ENCODE results near the gene CARD14.

CARD14 gene

DNA sequence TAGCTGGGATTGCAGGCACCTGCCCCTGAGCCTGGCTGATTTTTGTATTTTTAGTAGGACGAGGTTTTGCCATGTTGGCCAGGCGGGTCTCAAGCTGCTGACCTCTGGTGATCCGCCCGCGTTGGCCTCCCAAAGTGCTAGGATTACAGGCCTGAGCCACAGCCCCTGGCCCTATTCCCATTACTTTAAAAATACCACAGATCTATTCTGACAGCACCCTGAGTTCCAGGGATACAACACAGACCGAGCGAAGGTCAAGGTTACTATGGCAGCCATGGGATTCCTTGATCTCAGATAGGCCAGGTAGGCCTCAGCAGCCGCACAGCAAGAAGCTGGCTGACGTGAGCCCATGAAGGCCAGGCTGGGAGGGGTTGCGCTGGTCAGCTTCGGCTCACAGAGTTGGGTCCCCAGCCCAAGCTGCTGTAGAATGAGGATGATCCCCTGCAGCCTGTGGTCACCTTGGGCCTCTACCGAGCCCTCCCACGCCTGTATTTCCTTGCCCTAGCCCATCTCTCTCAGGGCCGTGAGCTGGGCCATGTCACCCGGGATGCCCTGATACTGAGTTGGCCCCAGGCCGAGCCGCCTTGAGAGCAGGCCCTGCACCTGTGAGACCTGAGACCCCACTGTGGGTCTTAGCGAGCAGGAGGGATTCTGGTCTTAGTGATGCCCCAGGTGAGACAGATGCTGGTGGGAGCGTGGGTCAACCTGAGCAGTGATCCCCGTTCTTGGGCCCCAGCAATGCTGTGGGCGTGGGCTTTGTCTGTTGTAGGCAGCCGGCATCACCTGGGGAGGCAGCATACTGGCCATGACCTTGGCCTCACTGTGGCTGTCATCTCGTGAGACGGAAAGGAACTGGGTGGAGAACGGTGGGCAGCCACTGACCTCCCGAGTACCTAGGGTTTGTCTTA, 74.0 kb downstream of the CARD14 start:
- TF ChIP-seq REST (IDR thresholded peaks at IDR 0.05; ENCODE audit: insufficient read depth in 1 of 2, low read depth in 2 of 2, low read length in 2 of 2) (no peak), TAF1 (IDR thresholded peaks at IDR 0.05; ENCODE audit: borderline replicate concordance, insufficient read depth, low read length) (no peak), POLR2AphosphoS5 (IDR thresholded peaks at IDR 0.05; ENCODE audit: low read depth, low read length) (no peak), FOXP2 (optimal IDR thresholded peaks at IDR 0.05; ENCODE audit: borderline replicate concordance, extremely low read depth, extremely low read length, insufficient read depth) (no peak), SIN3A (IDR thresholded peaks at IDR 0.05; ENCODE audit: borderline replicate concordance, insufficient read depth, low read length) (no peak)

GRCh38 chr17:80244871-80245509, 75.2 kb downstream of the CARD14 start:
- TF ChIP-seq POLR2AphosphoS5 (IDR thresholded peaks at IDR 0.05; ENCODE audit: low read depth, low read length) (no peak), FOXP2 (optimal IDR thresholded peaks at IDR 0.05; ENCODE audit: borderline replicate concordance, extremely low read depth, extremely low read length, insufficient read depth) (no peak), SIN3A (IDR thresholded peaks at IDR 0.05; ENCODE audit: borderline replicate concordance, insufficient read depth, low read length) (no peak)

DNA sequence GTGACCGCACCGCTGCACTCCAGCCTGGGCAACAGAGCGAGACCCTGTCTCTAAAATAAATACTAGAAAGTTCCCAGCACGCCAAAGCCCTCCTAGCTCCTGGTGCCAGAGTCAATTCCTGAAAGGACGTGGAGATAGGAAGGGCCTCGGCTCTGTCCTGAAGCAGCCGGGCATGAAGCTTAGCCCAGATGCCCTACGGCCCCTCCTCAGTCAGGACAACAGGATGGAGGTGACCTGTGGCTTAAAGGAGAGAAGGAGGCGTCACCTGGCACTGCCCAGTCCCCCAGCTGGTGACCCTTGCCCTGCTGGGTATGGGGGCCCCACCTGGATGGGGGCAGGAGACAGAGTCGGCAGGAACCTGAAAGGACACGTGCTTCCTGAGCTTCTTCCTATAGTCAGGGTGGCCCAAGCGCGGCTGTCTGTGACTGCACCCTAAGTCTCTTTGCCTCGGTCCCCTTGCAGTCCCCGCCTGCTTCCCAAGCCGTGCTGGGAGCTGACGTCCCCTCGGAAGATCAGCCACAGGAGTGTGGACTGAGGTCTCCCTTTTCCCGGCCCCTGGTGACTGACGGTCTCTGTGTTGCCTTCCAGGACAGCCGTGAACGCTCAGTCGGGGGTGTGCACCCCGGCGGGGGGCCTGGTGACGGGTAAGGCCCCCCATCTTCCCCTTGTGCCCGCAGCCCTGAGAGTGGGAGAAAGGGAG, 75.9 kb downstream of the CARD14 start:
- TF ChIP-seq TAF1 (IDR thresholded peaks at IDR 0.05; ENCODE audit: borderline replicate concordance, insufficient read depth, low read length) (no peak), SIN3A (IDR thresholded peaks at IDR 0.05; ENCODE audit: borderline replicate concordance, insufficient read depth, low read length) (no peak), POLR2AphosphoS5 (IDR thresholded peaks at IDR 0.05; ENCODE audit: low read depth, low read length) (no peak), REST (IDR thresholded peaks at IDR 0.05; ENCODE audit: insufficient read depth in 1 of 2, low read depth in 2 of 2, low read length in 2 of 2) (no peak), FOXP2 (optimal IDR thresholded peaks at IDR 0.05; ENCODE audit: borderline replicate concordance, extremely low read depth, extremely low read length, insufficient read depth) (no peak)

GRCh38 chr17:80246266-80246681, 76.4 kb downstream of the CARD14 start:
- no peak for TF ChIP-seq REST (IDR thresholded peaks at IDR 0.05; ENCODE audit: insufficient read depth in 1 of 2, low read depth in 2 of 2, low read length in 2 of 2)
- TF ChIP-seq TAF1 (IDR thresholded peaks at IDR 0.05; ENCODE audit: borderline replicate concordance, insufficient read depth, low read length) = no peak
- no peak for TF ChIP-seq SIN3A (IDR thresholded peaks at IDR 0.05; ENCODE audit: borderline replicate concordance, insufficient read depth, low read length)
- no peak for TF ChIP-seq POLR2AphosphoS5 (IDR thresholded peaks at IDR 0.05; ENCODE audit: low read depth, low read length)
- TF ChIP-seq FOXP2 (optimal IDR thresholded peaks at IDR 0.05; ENCODE audit: borderline replicate concordance, extremely low read depth, extremely low read length, insufficient read depth) = no peak

- TF ChIP-seq TAF1 (IDR thresholded peaks at IDR 0.05; ENCODE audit: borderline replicate concordance, insufficient read depth, low read length) = no peak
- TF ChIP-seq REST (IDR thresholded peaks at IDR 0.05; ENCODE audit: insufficient read depth in 1 of 2, low read depth in 2 of 2, low read length in 2 of 2) = no peak
- TF ChIP-seq SIN3A (IDR thresholded peaks at IDR 0.05; ENCODE audit: borderline replicate concordance, insufficient read depth, low read length) = no peak
- no peak for TF ChIP-seq FOXP2 (optimal IDR thresholded peaks at IDR 0.05; ENCODE audit: borderline replicate concordance, extremely low read depth, extremely low read length, insufficient read depth)
- no peak for TF ChIP-seq POLR2AphosphoS5 (IDR thresholded peaks at IDR 0.05; ENCODE audit: low read depth, low read length)
These were observed 76.9 kb downstream of the CARD14 start for GRCh38 chr17:80246726-80247125.
